ENCODE measurements around the gene ADAMTS12.

ADAMTS12 gene

DNA sequence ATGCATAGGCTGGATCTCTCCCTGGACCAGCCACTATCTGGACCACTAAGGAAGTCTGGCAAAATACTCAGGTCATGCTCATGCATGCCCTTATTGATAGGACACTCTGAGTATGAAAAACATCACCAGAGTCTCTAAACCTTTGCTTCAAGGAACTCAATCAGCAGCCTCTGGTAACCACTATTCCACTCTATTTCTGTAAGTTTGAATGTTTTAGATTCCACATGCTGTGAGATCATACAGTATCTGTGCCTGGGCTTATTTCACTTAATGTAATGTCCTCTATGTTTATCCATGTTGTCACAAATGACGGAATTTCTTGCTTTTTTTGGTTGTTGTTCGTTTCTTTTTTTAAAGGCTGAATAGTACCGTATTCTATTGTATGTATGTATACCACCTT lies 382.8 kb downstream of the ADAMTS12 start:
- DNase-seq, result no peak

DNA sequence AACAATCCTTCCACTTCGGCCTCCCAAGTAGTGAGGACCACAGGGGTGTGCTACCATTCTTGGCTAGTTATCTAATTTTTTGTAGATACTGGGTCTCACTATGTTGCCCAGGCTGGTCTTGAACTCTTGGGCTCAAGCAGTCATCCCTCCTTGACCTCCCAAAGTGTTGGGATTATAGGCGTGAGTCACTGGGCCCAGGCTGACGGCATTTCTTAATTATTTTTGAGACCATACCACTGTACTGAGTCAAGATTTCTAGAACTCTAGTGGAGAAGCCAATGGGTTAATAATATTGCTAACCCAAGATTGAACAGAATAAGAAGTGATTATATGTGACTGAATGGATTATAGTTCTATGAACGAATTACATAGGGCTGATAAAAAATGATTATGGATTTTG lies 384.4 kb downstream of the ADAMTS12 start:
- DNase-seq, result no peak

DNA sequence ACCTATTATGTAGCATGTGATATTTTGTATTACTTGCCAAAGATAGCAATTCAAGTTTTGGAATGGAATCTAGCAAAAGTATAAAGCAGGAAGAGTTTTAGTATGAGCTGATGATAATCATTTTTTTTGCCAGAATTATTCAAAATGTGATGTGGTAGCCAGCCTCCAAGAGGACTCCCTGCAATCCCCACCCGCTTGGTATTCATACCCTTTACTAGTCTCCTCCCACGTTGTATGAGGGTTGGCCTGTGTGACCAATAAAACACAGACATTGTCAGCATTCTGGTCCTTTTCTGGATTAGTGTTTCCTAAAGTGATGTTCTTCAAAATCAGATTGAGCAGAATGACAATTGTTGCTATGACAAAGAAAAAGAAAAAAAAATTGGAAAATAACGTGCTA lies 387.2 kb downstream of the ADAMTS12 start:
- no peak for DNase-seq

DNA sequence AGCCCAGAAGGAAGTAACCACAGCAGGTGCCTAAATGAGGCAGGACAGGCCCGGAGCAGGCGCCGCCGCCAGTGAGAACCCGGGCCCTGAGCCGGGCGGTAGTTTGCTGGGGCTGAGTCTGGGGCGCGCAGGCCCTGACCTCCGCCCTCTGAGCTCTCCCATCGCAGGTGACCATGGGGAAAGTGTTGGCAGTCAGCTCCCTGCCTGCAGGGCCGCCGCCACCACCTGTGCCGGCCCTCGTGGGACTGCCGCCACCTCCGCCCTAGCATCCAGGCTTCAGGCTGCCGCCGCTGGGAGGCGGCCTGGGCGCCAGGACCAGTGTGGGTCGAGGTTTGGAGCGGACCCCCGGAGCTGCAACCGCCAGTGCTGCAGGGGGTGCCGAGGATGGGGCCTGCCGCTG lies 389.9 kb downstream of the ADAMTS12 start:
- DNase-seq, result no peak

DNA sequence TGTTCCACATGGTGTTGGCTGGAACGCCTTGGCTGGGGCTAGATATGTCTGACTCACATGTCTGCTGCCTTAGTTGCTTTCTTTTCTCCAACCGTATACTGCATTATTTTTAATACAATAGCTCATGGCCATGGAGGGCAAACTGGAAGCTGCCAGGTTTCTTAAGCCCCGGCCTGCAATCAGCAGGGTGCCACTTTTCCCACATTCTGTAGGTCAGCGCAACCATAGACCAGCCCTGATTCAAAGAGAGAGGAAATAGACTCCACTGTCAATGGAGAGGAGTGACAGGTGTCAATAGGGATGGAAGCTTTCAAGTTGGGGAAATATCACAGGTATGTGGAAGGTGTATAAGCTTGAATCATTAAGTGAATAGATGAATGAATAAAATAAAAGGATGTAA lies 390.5 kb downstream of the ADAMTS12 start:
- DNase-seq, result no peak

DNA sequence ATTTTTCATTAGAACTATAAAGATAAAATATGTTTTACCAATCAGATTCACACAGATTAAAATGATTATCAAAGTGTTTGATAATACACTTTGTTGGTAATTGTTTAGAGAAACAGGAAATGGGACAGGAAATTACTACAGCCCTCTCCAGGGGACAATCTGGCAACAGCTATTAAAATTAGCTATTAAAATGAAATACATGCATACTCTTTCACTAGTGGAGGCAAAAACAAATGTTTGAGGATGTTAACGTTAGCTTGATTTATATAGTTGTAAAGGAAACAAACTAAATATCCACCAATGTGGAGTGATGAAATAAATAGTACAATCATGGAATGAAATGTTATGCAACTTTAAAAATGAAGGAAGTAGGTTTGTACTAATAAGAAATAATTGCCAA lies 397.3 kb downstream of the ADAMTS12 start:
- no peak for DNase-seq

DNA sequence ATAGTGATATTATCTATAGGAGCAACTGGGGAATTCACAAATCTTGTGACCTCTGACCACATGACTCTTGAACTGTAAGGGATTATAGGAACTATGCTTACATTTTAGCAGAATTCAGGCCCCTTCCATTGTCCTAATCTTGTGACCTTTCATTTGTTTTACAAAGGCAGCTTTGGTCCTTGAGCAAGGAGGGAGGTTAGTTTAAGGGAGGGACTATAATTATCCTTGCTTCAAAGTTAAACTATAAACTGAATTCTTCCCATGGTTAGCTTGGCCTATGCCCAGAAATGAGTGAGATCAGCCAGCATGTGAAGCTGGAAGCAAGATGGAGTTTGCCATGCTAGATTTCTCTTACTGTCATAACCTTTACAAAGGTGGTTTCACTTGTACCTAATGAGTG lies 399.8 kb downstream of the ADAMTS12 start:
- DNase-seq, result no peak

DNA sequence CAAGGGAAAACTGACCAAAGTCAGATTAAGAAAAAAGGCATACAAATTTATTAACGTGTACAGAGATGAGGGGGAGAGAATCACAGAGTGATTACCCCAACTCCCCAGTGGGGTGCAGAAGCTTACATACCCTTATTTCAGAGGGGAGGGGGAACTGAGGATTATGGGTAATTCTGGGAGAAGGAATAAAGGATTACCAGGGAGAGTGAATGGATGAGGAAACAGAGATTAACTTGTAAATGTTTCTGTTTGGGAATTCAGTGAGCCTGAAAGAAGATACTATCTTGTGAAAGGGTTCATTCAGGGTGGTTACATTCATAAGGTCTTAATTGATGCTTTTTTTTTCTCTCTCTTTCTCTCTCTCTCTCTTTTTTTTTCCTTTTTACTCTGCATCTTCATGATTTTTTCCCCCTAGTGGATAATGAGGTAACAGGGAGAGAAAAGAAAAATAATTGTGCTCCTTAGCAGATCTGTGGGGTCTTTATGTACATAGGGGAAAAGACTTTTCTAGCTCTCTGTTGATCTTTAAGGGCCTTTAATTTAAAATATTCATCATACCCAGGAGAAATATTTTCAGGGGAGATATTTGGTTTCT lies 401.6 kb downstream of the ADAMTS12 start:
- no peak for DNase-seq

DNA sequence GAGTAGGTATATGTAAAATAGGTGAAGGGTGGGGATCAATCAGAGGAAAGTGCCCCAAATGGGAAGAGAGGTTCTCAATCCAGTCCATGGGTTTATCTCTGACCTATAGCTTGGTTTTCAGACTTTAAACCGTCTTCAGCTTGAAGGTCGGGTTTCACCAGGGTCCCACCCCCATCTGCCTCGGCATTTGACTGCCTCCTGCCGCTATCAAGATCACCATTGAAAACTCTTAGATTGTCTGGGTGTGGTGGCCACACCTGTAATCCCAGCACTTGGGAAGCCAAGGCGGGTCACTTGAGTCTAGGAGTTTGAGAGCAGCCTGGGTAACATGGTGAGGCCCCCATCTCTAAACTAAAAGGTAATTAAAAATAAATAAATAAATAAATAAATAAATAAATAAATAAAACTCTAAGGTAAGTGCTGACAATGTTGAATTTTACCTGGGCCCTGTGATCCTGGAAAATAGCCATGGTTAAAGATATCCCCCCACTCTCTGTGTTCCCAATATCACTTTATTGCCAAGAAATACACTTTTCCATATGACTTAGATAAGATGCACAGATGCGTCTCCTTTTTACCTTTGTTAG lies 402.2 kb downstream of the ADAMTS12 start:
- no peak for DNase-seq

DNA sequence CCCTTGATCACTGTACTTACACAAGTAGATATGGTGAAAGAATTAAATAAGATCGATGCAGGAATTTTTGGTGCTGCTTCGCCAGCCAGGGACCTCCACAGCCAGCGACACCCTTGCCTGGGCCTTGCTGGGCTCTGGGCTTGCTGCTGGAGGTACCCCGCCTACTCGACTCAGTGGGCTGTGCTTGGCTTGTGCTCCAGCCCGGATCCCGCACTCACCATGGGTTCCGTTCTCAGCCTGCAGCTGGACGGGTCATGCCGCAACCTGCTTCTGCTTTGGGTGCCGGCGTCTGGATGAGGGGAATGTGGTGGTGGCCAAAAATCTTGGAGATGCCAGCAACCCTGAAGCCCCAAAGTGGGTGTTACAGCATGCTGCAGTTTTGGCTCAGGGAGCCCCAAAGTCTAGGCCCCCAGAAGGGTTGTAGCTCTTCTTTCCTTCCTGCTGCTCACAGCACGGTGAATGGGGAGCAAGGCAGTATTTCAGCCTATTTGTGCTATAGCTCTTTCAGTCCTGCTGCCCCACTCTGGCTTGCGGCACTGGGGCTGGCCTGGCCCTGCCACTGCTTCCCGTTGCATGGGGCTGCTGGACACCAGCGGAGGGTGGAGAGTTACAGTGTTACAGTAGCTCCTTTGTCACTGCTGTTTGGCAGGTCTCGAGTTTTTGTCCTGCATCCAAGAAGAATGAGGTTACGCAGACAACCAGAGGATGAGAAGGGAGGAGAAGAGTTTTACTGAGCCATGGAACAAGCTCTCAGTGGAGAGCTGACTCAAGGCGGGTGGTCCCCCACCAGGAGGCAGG lies 403.0 kb downstream of the ADAMTS12 start:
- DNase-seq, result no peak

DNA sequence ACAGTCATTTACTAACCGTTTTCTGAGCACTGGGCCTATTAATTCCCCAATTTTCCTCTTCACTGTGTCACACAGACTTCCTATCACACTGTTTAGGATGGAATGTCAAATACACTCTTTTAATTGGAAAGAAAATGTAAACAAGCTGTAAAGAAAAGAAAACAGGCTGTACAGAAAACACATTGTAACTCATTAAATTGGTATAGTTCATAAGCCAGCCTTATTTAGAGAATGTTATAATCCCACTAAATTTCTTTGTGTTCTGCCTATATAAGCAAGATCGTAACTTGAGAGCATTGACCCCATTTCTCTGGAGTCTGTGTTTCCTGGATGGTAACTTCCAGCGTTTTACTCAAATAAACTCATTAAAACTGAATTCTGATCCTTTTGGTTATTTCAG lies 404.6 kb downstream of the ADAMTS12 start:
- DNase-seq, result no peak

DNA sequence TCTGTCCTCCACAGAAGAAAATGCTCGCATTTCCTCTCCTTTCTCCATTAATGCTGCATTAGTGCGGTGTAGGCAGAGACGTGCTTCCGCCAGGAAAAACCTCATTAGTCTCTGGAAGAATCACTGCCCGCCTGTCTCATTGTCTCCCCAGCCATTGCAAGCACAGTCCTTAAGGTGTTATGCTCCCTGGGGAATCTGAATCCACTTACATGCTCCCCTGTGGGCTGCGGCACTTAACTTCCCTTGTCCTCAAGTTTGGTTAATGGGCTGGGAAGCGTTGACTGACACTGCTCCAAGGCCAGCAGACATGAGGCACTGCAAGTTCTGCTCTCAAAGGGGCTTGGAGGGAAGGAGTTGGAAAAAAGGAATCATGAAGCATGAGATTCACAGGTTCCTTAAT lies 409.5 kb downstream of the ADAMTS12 start:
- DNase-seq, result no peak

DNA sequence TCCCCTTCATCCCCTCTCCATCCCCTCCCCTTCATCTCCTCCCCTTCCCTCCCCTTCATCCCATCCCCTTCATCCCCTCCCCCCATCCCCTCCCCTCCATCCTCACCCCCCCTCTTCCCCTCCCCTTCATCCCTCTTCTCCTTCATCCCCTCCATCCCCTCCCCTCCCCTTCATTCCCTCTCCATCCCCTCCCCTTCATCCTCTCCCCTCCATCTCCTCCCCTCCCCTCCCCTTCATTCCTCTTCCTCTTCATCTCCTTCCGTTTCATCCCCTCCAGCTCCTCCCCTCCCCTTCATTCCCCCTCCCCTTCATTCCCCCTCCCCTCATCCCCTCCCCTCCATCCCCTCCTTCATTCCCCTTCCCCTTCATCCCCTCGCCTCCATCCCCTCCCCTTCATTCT lies 410.9 kb downstream of the ADAMTS12 start:
- DNase-seq, result no peak

DNA sequence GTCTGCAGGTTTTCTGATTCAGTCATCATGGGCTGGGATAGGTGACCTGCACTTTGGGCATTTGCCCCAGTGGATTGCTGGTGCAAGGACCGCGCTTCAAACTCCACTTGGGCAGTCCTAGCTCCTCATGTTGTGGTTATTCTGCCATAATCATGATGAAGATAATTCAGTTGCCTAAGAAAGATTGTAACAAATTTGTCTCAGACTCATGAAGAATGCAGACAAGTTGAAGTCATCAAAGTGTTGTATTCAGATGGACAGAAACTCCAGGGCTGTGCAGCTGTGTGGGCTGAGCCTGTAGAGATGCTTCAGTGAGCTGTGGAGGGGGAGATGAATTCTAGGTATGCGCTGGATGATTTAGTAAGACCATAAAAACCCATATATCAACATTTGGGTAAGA lies 412.5 kb downstream of the ADAMTS12 start:
- no peak for DNase-seq

DNA sequence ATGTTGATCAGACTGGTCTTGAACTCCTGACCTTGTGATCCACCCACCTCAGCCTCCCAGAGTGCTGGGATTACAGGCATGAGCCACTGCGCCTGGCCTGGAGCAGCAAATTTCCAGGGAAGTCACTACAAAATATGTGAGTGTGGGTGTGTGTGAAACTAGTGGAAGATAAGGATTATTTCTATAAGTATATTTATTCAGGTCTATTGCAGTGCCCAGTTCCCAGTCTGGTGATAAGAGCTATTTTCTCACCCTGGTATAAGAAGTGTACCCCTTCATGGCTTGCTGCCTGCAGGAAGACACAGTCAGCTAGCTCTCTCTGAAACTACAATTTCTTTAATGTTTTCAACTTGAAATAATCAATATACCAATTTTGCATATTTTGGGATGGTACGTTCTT lies 414.0 kb downstream of the ADAMTS12 start:
- DNase-seq, result no peak

DNA sequence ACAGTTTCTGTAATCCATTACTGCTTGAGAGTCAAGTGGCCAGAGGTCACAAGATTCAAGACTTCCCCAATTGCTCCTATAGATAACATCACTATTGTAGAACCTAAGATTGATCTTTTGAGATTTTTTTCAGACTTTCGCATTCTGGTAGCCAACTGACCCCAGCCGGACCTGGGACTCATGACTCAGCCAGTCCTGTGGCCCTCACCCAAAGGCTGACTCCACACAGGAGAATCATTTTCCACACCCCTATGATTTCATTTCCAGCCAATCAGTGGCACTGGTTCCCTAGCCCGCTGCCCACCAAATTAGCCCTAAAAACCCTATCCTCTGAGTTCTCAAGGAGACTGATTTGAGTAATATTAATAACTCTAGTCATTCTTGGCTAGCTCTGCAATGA lies 414.8 kb downstream of the ADAMTS12 start:
- DNase-seq, result no peak

DNA sequence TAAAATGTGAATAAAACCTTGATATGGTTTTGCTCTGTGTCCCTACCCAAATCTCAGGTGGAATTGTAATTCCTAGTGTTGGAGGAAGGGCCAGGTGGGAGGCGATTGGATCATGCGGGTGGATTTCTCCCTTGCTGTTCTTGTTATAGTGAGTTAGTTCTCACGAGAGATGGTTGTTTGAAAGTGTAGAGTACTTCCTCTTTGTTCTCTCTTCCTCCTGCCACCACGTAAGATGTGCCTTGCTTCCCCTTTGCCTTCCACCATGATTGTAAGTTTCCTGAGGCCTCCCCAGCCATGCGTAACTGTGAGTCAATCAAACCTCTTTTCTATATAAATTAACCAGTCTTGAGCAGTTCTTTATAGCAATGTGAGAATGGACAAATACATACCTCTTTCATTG lies 416.1 kb downstream of the ADAMTS12 start:
- no peak for DNase-seq

DNA sequence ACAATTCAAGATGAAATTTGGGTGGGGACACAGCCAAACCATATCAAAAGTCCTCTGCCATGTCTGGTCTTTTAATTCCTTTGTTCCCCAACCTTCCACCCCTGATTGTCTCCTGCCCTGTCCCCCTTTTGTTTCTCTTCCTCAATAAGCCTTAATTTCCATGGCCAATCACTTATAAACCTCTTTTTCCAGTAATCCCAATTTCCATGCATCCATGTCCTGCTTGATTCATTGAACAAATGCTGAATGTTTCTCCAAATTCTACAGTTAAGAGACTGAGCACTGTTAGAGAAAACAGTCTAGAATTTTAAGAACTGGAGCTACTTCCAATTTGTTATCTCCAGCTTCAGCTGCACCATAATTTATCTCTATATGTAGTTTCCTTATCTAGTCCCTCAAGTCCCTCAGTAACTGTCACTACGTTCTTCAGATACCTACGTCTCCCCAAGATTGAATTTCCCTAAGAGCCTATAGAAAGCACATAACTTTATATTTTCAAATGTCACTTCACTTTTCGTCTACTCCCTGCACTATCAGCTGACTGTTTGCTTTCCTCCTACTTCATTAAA lies 416.8 kb downstream of the ADAMTS12 start:
- DNase-seq, result no peak

DNA sequence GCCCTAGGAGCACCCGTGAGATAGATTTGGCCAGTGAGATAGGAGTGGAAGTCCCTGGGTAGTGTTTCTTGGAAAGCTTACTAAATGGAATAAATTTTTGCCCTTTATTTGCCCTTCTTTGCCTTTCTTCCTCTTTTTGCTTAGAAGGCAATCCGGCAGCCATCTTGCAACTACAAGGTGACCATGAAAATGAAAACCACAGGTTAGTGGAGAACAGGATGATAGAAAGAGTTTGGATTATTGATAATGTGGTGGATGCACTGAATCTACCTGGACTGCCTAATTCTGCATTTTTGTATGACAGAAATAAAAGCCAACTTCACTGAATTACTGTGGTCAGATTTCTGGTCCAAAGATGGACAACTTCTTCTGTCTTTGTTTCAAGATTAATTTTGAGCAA lies 417.8 kb downstream of the ADAMTS12 start:
- DNase-seq, result no peak
